Caco-2 (cell line): Measurements from ENCODE around the gene ELL. TPM values are rescaled to one million over a fixed set of nuclear protein-coding genes. Genes with fewer than 3 reads are reported as not detected.

Experiments
- BruUV-seq: library from RNA; stranded (reverse); fragments of 400-500 nt; replicated peaks from 2 replicates; lab custom pipeline; 2021; lab: Mats Ljungman, UMichigan
- CTCF ChIA-PET: fragments of 300-600 bp; sonication (Branson Sonifier 250); formaldehyde crosslinking; loops from one replicate; lab custom pipeline; 2022; ENCODE audit warnings: antibody characterized with exemption; lab: Charles Lee
- POLR2A ChIA-PET: fragments of 300-600 bp; sonication (Branson Sonifier 250); formaldehyde crosslinking; loops from one replicate; lab custom pipeline; 2022; ENCODE audit warnings: antibody characterized with exemption; lab: Charles Lee
- DNase-seq, 2 experiments: peaks; one replicate each; pipeline versions ENCODE4 v3.0.0 to v3.0.0-alpha.2; 2020 to 2022
- H3K27me3 ChIP-seq: replicated peaks from 2 replicates; pipeline ENCODE4 v1.6.0; 2011; ENCODE audit warnings: low read length; ENCODE audit not compliant: control insufficient read depth, insufficient read depth
- H3K36me3 ChIP-seq: 2 replicates; pipeline ENCODE4 v1.5.1; 2011; ENCODE audit warnings: low read length; ENCODE audit not compliant: control insufficient read depth, insufficient read depth
- H3K4me1 ChIP-seq: fragments of 250-450 bp; sonication (Bioruptor Pico); 2 replicates; pipeline ENCODE4 v1.5.1; 2020; ENCODE audit warnings: mild to moderate bottlenecking
- H3K4me3 ChIP-seq: 2 replicates; pipeline ENCODE4 v1.5.1; 2011; ENCODE audit warnings: low read depth, mild to moderate bottlenecking, control low read depth, low read length
- H3K9me3 ChIP-seq: fragments of 250-450 bp; sonication (Bioruptor Pico); 2 replicates; pipeline ENCODE4 v1.5.1; 2020; ENCODE audit warnings: mild to moderate bottlenecking, moderate library complexity
- H3K27ac Mint-ChIP-seq: one replicate; pipeline ENCODE4 v1.8.0; 2022; ENCODE audit warnings: mixed read lengths; ENCODE audit not compliant: unreplicated experiment
- H3K27me3 Mint-ChIP-seq: one replicate; pipeline ENCODE4 v1.8.0; 2022; ENCODE audit warnings: mixed read lengths; ENCODE audit not compliant: insufficient read depth, unreplicated experiment
- H3K36me3 Mint-ChIP-seq: one replicate; pipeline ENCODE4 v1.8.0; 2022; ENCODE audit warnings: mild to moderate bottlenecking, mixed read lengths; ENCODE audit not compliant: insufficient read depth, unreplicated experiment
- H3K4me1 Mint-ChIP-seq: one replicate; pipeline ENCODE4 v1.8.0; 2022; ENCODE audit warnings: low read depth, mixed read lengths; ENCODE audit not compliant: unreplicated experiment
- H3K4me3 Mint-ChIP-seq: one replicate; pipeline ENCODE4 v1.8.0; 2022; ENCODE audit warnings: mild to moderate bottlenecking, moderate library complexity, mixed read lengths; ENCODE audit not compliant: unreplicated experiment
- H3K9me3 Mint-ChIP-seq: one replicate; pipeline ENCODE4 v1.8.0; 2022; ENCODE audit warnings: mixed read lengths; ENCODE audit not compliant: unreplicated experiment
- CTCF ChIP-seq, 2 experiments: fragments of 200-600 bp in 1 of 2; IDR thresholded peaks; 1 replicate in 1 of 2; 2 replicates in 1 of 2; pipeline versions ENCODE4 v1.5.1 to v1.8.0; 2011 to 2022; ENCODE audit warnings: antibody characterized with exemption in 1 of 2, control low read depth in 1 of 2, inconsistent platforms in 1 of 2, low read depth in 1 of 2, low read length in 1 of 2, mild to moderate bottlenecking in 1 of 2, moderate library complexity in 1 of 2; ENCODE audit not compliant: insufficient read depth in 1 of 2, severe bottlenecking in 1 of 2, unreplicated experiment in 1 of 2
- intact Hi-C: fragments of 100-400 bp; cut with micrococcal nuclease; formaldehyde crosslinking; loops from one replicate; pipeline ENCODE4 v1.10.0; 2022; ENCODE audit not compliant: unreplicated experiment
- total RNA-seq: library from RNA; stranded (reverse); gene quantifications from 2 replicates; pipeline ENCODE4 v1.2.3, GENCODE V29; 2022

The ELL gene
- total RNA-seq, 1 experiment from 2014 or later = 12.1 TPM

DNA sequence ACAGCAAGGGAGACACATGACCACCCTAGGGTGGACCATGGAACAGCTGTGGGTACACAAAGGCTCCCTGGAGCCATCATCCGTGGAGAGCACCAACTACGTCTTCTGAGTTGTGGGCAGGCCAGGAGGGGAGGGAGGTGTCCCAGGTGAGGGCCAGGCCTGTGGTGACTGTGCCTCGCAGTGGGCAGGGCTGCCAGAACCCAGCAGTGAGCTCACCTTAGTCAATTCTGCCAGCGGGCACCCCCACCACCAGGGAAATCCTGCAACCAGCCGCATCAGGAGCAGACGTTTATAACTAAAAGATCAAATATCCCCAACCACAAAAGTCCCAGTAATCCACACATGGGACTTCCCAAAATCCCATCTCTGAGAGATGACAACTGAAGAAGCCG, 19.6 kb downstream of the ELL start:
- H3K4me1 Mint-ChIP-seq = peaks cover 27% of the 10 kb centered on the region
- no peak overlapping the region for H3K27ac Mint-ChIP-seq
- ChIA-PET CTCF (interaction anchor here (0.6 kb wide), 1 partner anchor 86 kb away, joined by 3 read pairs; no protein-coding TSS in a partner anchor), POLR2A (no interaction called here)
- no peaks in the 10 kb centered on the region for H3K9me3 ChIP-seq
- H3K9me3 Mint-ChIP-seq = no peaks in the 10 kb centered on the region
- H3K4me3 ChIP-seq = no peak overlapping the region
- H3K4me1 ChIP-seq = peaks cover 28% of the 10 kb centered on the region
- intact Hi-C loops = no loop called here
- no peak for TF ChIP-seq CTCF (IDR thresholded peaks at IDR 0.05; ENCODE audit: insufficient read depth in 1 of 2, low read depth in 1 of 2, low read length in 1 of 2, severe bottlenecking in 1 of 2, unreplicated experiment in 1 of 2)
- no peaks in the 10 kb centered on the region for H3K27me3 Mint-ChIP-seq
- no peak overlapping the region for H3K4me3 Mint-ChIP-seq
- H3K36me3 ChIP-seq = no peaks in the 10 kb centered on the region
- H3K27me3 ChIP-seq = no peaks in the 10 kb centered on the region
- H3K36me3 Mint-ChIP-seq = peaks cover 6% of the 10 kb centered on the region
- no peak for DNase-seq
- no TSS peak for BruUV-seq

GRCh38 chr19:18501832-18502231, 20.0 kb downstream of the ELL start:
- CTCF ChIA-PET = interaction anchor here (0.6 kb wide), 1 partner anchor 86 kb away, joined by 3 read pairs; no protein-coding TSS in a partner anchor
- no TSS peak for BruUV-seq
- no peak for TF ChIP-seq CTCF (IDR thresholded peaks at IDR 0.05; ENCODE audit: insufficient read depth in 1 of 2, low read depth in 1 of 2, low read length in 1 of 2, severe bottlenecking in 1 of 2, unreplicated experiment in 1 of 2)
- DNase-seq = no peak
- H3K4me1 Mint-ChIP-seq = peaks cover 23% of the 10 kb centered on the region
- Histone ChIP-seq H3K4me1 (peaks cover 24% of the 10 kb centered on the region), H3K27me3 (no peaks in the 10 kb centered on the region), H3K4me3 (no peak overlapping the region), H3K36me3 (no peaks in the 10 kb centered on the region), H3K9me3 (no peaks in the 10 kb centered on the region)
- no peaks in the 10 kb centered on the region for H3K9me3 Mint-ChIP-seq
- no peaks in the 10 kb centered on the region for H3K27me3 Mint-ChIP-seq
- peaks cover 6% of the 10 kb centered on the region for H3K36me3 Mint-ChIP-seq
- POLR2A ChIA-PET = no interaction called here
- intact Hi-C loops = no loop called here
- H3K4me3 Mint-ChIP-seq = no peak overlapping the region
- no peak overlapping the region for H3K27ac Mint-ChIP-seq

GRCh38 chr19:18501351-18501750, 20.5 kb downstream of the ELL start:
- Mint-ChIP-seq H3K27ac (no peak overlapping the region), H3K9me3 (no peaks in the 10 kb centered on the region), H3K4me3 (no peak overlapping the region), H3K27me3 (no peaks in the 10 kb centered on the region), H3K4me1 (peaks cover 18% of the 10 kb centered on the region), H3K36me3 (peaks cover 6% of the 10 kb centered on the region)
- POLR2A ChIA-PET = no interaction called here
- CTCF ChIA-PET = no interaction called here
- Histone ChIP-seq H3K27me3 (no peaks in the 10 kb centered on the region), H3K36me3 (no peaks in the 10 kb centered on the region), H3K9me3 (no peaks in the 10 kb centered on the region), H3K4me1 (peaks cover 19% of the 10 kb centered on the region), H3K4me3 (no peak overlapping the region)
- no peak for TF ChIP-seq CTCF (IDR thresholded peaks at IDR 0.05; ENCODE audit: insufficient read depth in 1 of 2, low read depth in 1 of 2, low read length in 1 of 2, severe bottlenecking in 1 of 2, unreplicated experiment in 1 of 2)
- no TSS peak for BruUV-seq
- no peak for DNase-seq
- intact Hi-C loops = no loop called here
